B cell (primary cell): ENCODE data around the gene SNRK. TPM values are rescaled to one million over a fixed set of nuclear protein-coding genes. Genes with fewer than 3 reads are reported as not detected.

ENCODE experiments used
- ATAC-seq: fragments of 200-7000 bp; cut with Tn5 transposase; one replicate; pipeline ENCODE4 v1.10.0; 2021; ENCODE audit warnings: low read depth, mild to moderate bottlenecking, moderate number of reproducible peaks, moderate library complexity
- CTCF ChIA-PET: fragments of 350-600 bp; sonication (Branson Sonifier 250); formaldehyde crosslinking; loops from one replicate; lab custom pipeline; 2021; ENCODE audit warnings: antibody characterized with exemption, inconsistent platforms; lab: Charles Lee
- POLR2A ChIA-PET: fragments of 350-600 bp; sonication (Branson Sonifier 250); formaldehyde crosslinking; loops from one replicate; lab custom pipeline; 2021; ENCODE audit warnings: antibody characterized with exemption; lab: Charles Lee
- DNase-seq: peaks from one replicate; pipeline ENCODE4 v3.0.0; 2013
- H2AFZ ChIP-seq: 2 replicates; pipeline ENCODE4 v1.6.1; 2012; ENCODE audit warnings: mild to moderate bottlenecking, low read depth, low read length; ENCODE audit not compliant: insufficient read depth, poor library complexity, severe bottlenecking
- H3K27ac ChIP-seq, 2 donors: 1 replicate in 1 of 2; 2 replicates in 1 of 2; pipeline ENCODE4 v1.5.1; 2012 to 2013; ENCODE audit warnings: low read length in 2 of 2, mild to moderate bottlenecking in 2 of 2, moderate library complexity in 1 of 2
- H3K27me3 ChIP-seq, 4 experiments: fragments of 200-600 bp in 1 of 4; sonication (generic) in 1 of 4; replicated peaks in 1 of 4; 1 replicate in 2 of 4; 2 replicates in 2 of 4; pipeline versions ENCODE4 v1.6.1 to v1.7.0; 2013 to 2016; ENCODE audit warnings: low read length in 3 of 4, mild to moderate bottlenecking in 2 of 4, mixed read lengths in 1 of 4, moderate library complexity in 1 of 4; ENCODE audit not compliant: insufficient read depth in 4 of 4, control insufficient read depth in 3 of 4; ENCODE audit errors: control extremely low read depth in 1 of 4
- H3K36me3 ChIP-seq, 2 experiments: replicated peaks in 1 of 2; 1 replicate in 1 of 2; 2 replicates in 1 of 2; pipeline versions ENCODE4 v1.6.1 to v1.7.1; 2013; ENCODE audit warnings: low read length in 1 of 2; ENCODE audit not compliant: insufficient read depth in 2 of 2, control insufficient read depth in 1 of 2; ENCODE audit errors: control extremely low read depth in 1 of 2, extremely low read depth in 1 of 2
- H3K4me1 ChIP-seq, 2 donors: fragments of 200-600 bp in 1 of 2; sonication (generic) in 1 of 2; 1 replicate in 1 of 2; 2 replicates in 1 of 2; pipeline versions ENCODE4 v1.5.1 to v1.6.1; 2013 to 2017; ENCODE audit warnings: low read length in 2 of 2; ENCODE audit not compliant: control insufficient read depth in 2 of 2, insufficient read depth in 2 of 2
- H3K4me2 ChIP-seq: replicated peaks from 2 replicates; pipeline ENCODE3; 2012; ENCODE audit warnings: mild to moderate bottlenecking, low read depth, low read length; ENCODE audit not compliant: poor library complexity, severe bottlenecking
- H3K4me3 ChIP-seq, 5 experiments: fragments of 200-600 bp in 1 of 5; sonication (generic) in 1 of 5; 1 replicate in 3 of 5; 2 replicates in 2 of 5; pipeline versions ENCODE4 v1.5.1 to v1.7.0; 2011 to 2016; ENCODE audit warnings: low read length in 4 of 5, mild to moderate bottlenecking in 4 of 5, low read depth in 2 of 5, control low read depth in 1 of 5, moderate library complexity in 1 of 5; ENCODE audit not compliant: insufficient read depth in 1 of 5; ENCODE audit errors: control extremely low read depth in 1 of 5, extremely low read depth in 1 of 5
- H3K79me2 ChIP-seq: fragments of 200-600 bp; sonication (generic); one replicate; pipeline ENCODE4 v1.6.0; 2016; ENCODE audit warnings: low read length; ENCODE audit not compliant: control insufficient read depth, insufficient read depth
- H3K9ac ChIP-seq: fragments of 200-600 bp; sonication (generic); 2 replicates; pipeline ENCODE4 v1.6.1; 2017; ENCODE audit warnings: mild to moderate bottlenecking, low read length, moderate library complexity
- H3K9me3 ChIP-seq, 3 donors: one replicate each; pipeline versions ENCODE4 v1.6.1 to v1.7.1; 2013; ENCODE audit warnings: low read length in 2 of 3; ENCODE audit not compliant: control insufficient read depth in 2 of 3, insufficient read depth in 1 of 3; ENCODE audit errors: control extremely low read depth in 1 of 3
- H4K20me1 ChIP-seq: 2 replicates; pipeline ENCODE4 v1.6.0; 2012; ENCODE audit warnings: mild to moderate bottlenecking, low read length; ENCODE audit not compliant: insufficient read depth, control insufficient read depth, poor library complexity, severe bottlenecking
- H3K27ac Mint-ChIP-seq: one replicate; pipeline ENCODE4 v1.8.0; 2021; ENCODE audit warnings: mixed read lengths
- H3K27me3 Mint-ChIP-seq: one replicate; pipeline ENCODE4 v1.8.0; 2021; ENCODE audit warnings: mixed read lengths
- H3K4me1 Mint-ChIP-seq: one replicate; pipeline ENCODE4 v1.8.0; 2021; ENCODE audit warnings: mixed read lengths
- H3K4me3 Mint-ChIP-seq: one replicate; pipeline ENCODE4 v1.8.0; 2021; ENCODE audit warnings: mixed read lengths
- H3K9me3 Mint-ChIP-seq: one replicate; pipeline ENCODE4 v1.8.0; 2022; ENCODE audit warnings: mixed read lengths; ENCODE audit not compliant: insufficient read depth
- CTCF ChIP-seq: fragments of 200-600 bp; IDR thresholded peaks from one replicate; pipeline ENCODE4 v1.8.0; 2022; ENCODE audit warnings: antibody characterized with exemption, mild to moderate bottlenecking
- EZH2 ChIP-seq: IDR thresholded peaks from 2 replicates; pipeline ENCODE4 v1.6.1; 2012; ENCODE audit warnings: borderline replicate concordance, low read depth, mild to moderate bottlenecking, moderate library complexity, low read length; ENCODE audit not compliant: insufficient read depth, poor library complexity, severe bottlenecking
- WGBS: methylation state at CpG from one replicate; pipeline ENCODE4 v1.1.5; 2013; ENCODE audit warnings: missing lambda C conversion rate; ENCODE audit not compliant: insufficient coverage; 5-methylcytosine and 5-hydroxymethylcytosine counted together
- intact Hi-C: fragments of 100-400 bp; cut with micrococcal nuclease; formaldehyde crosslinking; loops from one replicate; pipeline ENCODE4 v1.10.0; 2022
- polyA plus RNA-seq: library from polyadenylated mRNA; depleted of rRNA; stranded (reverse); fragments of >200 nt; gene quantifications from 2 replicates; pipeline ENCODE4 v1.2.3, GENCODE V29; 2012
- total RNA-seq, 2 donors: library from RNA; stranded (reverse); fragments of 120-200 nt in 1 of 2; gene quantifications; 1 replicate in 1 of 2; 2 replicates in 1 of 2; pipeline versions ENCODE4 v1.2.3 to v1.2.4, GENCODE V29; 2013 to 2022

The SNRK gene
- total and polyA plus RNA-seq, 2 donors (not counting 1 experiment from before 2014, with no cell fraction given): 17.8 to 46.7 TPM

GRCh38 chr3:43323541-43323940, 37.2 kb downstream of the SNRK start:
- ATAC-seq: no peak
- WGBS: 100% methylated on average over 1 of the region's 1 CpG
- CTCF ChIA-PET: no interaction called here
- peaks cover 23 to 32% of the 10 kb centered on the region in 2 donors for H3K4me1 ChIP-seq
- no peaks in the 10 kb centered on the region for H3K27me3 ChIP-seq
- no peak for DNase-seq
- H3K9me3 ChIP-seq: peaks cover 0 to 5% (median 1%) of the 10 kb centered on the region in 3 donors
- H3K36me3 ChIP-seq: no peaks in the 10 kb centered on the region
- peaks cover 99% of the 10 kb centered on the region for H3K79me2 ChIP-seq
- H3K4me2 ChIP-seq: no peak overlapping the region
- TF ChIP-seq CTCF: no peak
- no peak for TF ChIP-seq EZH2
- Mint-ChIP-seq H3K27ac (no peak overlapping the region), H3K4me3 (no peak overlapping the region), H3K4me1 (peaks cover 46% of the 10 kb centered on the region), H3K27me3 (no peaks in the 10 kb centered on the region), H3K9me3 (no peaks in the 10 kb centered on the region)
- no peak overlapping the region for H2AFZ ChIP-seq
- H3K4me3 ChIP-seq: no peak overlapping the region
- intact Hi-C loops: no loop called here
- H3K27ac ChIP-seq: no peak overlapping the region
- peaks cover 74% of the 10 kb centered on the region for H4K20me1 ChIP-seq
- no peak overlapping the region for H3K9ac ChIP-seq
- POLR2A ChIA-PET: no interaction called here

GRCh38 chr3:43326891-43327581, 40.7 kb downstream of the SNRK start:
- Histone ChIP-seq H3K9me3 (peaks cover 0 to 5% (median 1%) of the 10 kb centered on the region in 3 donors), H3K4me2 (peak overlapping the region; percentile 17), H2AFZ (no peak overlapping the region), H3K27ac (peak overlapping the region in 1 of 2 donors; percentile 41), H3K27me3 (no peaks in the 10 kb centered on the region), H3K4me1 (peaks cover 25 to 32% of the 10 kb centered on the region in 2 donors), H3K36me3 (peaks cover 0 to 3% of the 10 kb centered on the region in 2 experiments), H3K4me3 (no peak overlapping the region), H3K9ac (peak overlapping the region; percentile 18), H4K20me1 (peaks cover 69% of the 10 kb centered on the region), H3K79me2 (peaks cover 97% of the 10 kb centered on the region)
- Mint-ChIP-seq H3K27ac (peak overlapping the region; percentile 47), H3K4me1 (peaks cover 44% of the 10 kb centered on the region), H3K27me3 (no peaks in the 10 kb centered on the region), H3K4me3 (peak overlapping the region; percentile 18), H3K9me3 (no peaks in the 10 kb centered on the region)
- TF ChIP-seq EZH2 (no peak), CTCF (no peak)
- ATAC-seq: no peak
- DNase-seq: no peak
- intact Hi-C loops: loop anchor here (5.0 kb wide), 1 partner anchor 40 kb away; the partner anchor contains the start of gene SNRK
- CTCF ChIA-PET: no interaction called here
- WGBS: no CpG with 5 or more reads among the region's 3 CpGs
- POLR2A ChIA-PET: no interaction called here
